Panc1 (cell line): Measurements from ENCODE around the gene STAMBP. TPM values are rescaled to one million over a fixed set of nuclear protein-coding genes. Genes with fewer than 3 reads are reported as not detected.

Source experiments
- ATAC-seq: fragments of 200-7000 bp; cut with Tn5 transposase; 2 replicates; pipeline ENCODE4 v1.9.1; 2020; ENCODE audit warnings: mild to moderate bottlenecking, moderate library complexity
- BruUV-seq: library from RNA; stranded (reverse); fragments of 400-500 nt; replicated peaks from 2 replicates; lab custom pipeline; 2021; lab: Mats Ljungman, UMichigan
- CTCF ChIA-PET: fragments of 300-600 bp; sonication (Branson Sonifier 250); formaldehyde crosslinking; loops from one replicate; lab custom pipeline; 2022; ENCODE audit warnings: antibody characterized with exemption; lab: Charles Lee
- POLR2A ChIA-PET: fragments of 300-600 bp; sonication (Branson Sonifier 250); formaldehyde crosslinking; loops from one replicate; lab custom pipeline; 2022; ENCODE audit warnings: antibody characterized with exemption; lab: Charles Lee
- DNase-seq: peaks from one replicate; pipeline ENCODE4 v3.0.0-alpha.2; 2010; ENCODE audit warnings: low read depth, low spot score
- H3K27ac ChIP-seq: 2 replicates; pipeline ENCODE4 v1.5.1; 2011; ENCODE audit warnings: mild to moderate bottlenecking, low read length, inconsistent platforms
- H3K27me3 ChIP-seq: fragments of 200-500 bp; sonication (Bioruptor generic); 2 replicates; pipeline ENCODE4 v1.6.0; 2014; ENCODE audit warnings: low read length, inconsistent platforms; ENCODE audit not compliant: control insufficient read depth, insufficient read depth
- H3K36me3 ChIP-seq: fragments of 200-500 bp; sonication (Bioruptor generic); 2 replicates; pipeline ENCODE4 v1.5.1; 2014; ENCODE audit warnings: inconsistent platforms, mild to moderate bottlenecking, low read length, moderate library complexity; ENCODE audit not compliant: control insufficient read depth, insufficient read depth
- H3K4me1 ChIP-seq: 2 replicates; pipeline ENCODE4 v1.5.1; 2011; ENCODE audit warnings: inconsistent platforms, mild to moderate bottlenecking, low read length, moderate library complexity; ENCODE audit not compliant: control insufficient read depth, insufficient read depth
- H3K4me3 ChIP-seq, 2 experiments: 2 replicates each; pipeline ENCODE4 v1.5.1; 2011 to 2012; ENCODE audit warnings: low read depth in 2 of 2, low read length in 2 of 2, mild to moderate bottlenecking in 2 of 2, inconsistent platforms in 1 of 2, moderate library complexity in 1 of 2
- H3K9me3 ChIP-seq: fragments of 200-500 bp; sonication (Bioruptor generic); 2 replicates; pipeline ENCODE4 v1.5.1; 2014; ENCODE audit warnings: low read depth, mild to moderate bottlenecking, inconsistent platforms, low read length, moderate library complexity; ENCODE audit not compliant: control insufficient read depth, insufficient read depth
- POLR2AphosphoS5 ChIP-seq: IDR thresholded peaks from 2 replicates; pipeline ENCODE4 v1.6.1; 2012; ENCODE audit warnings: mild to moderate bottlenecking, low read depth, low read length, moderate library complexity
- REST ChIP-seq, 2 experiments: IDR thresholded peaks; 2 replicates each; pipeline ENCODE4 v1.6.1; 2011 to 2012; ENCODE audit warnings: low read depth in 2 of 2, control low read depth in 1 of 2, low read length in 1 of 2, mild to moderate bottlenecking in 1 of 2, moderate library complexity in 1 of 2; ENCODE audit not compliant: insufficient read depth in 1 of 2
- SIN3A ChIP-seq: IDR thresholded peaks from 2 replicates; pipeline ENCODE4 v1.6.1; 2012; ENCODE audit warnings: low read depth, mild to moderate bottlenecking, low read length, moderate library complexity, borderline replicate concordance; ENCODE audit not compliant: insufficient read depth
- TCF7L2 ChIP-seq: IDR thresholded peaks from 2 replicates; pipeline ENCODE4 v1.6.1; 2011; ENCODE audit warnings: mild to moderate bottlenecking, low read depth, low read length, inconsistent platforms
- in situ Hi-C: cut with HindIII; loops from 2 replicates; pipeline ENCODE4 v1.10.0; 2016; ENCODE audit warnings: low sequenced_read_pairs, low pct_unique_long_range_greater_than_20kb
- intact Hi-C: fragments of 100-400 bp; cut with micrococcal nuclease; formaldehyde crosslinking; loops from one replicate; pipeline ENCODE4 v1.10.0; 2022; ENCODE audit not compliant: unreplicated experiment
- total RNA-seq: library from RNA; stranded (reverse); gene quantifications from one replicate; pipeline ENCODE4 v1.2.1, GENCODE V29; 2021; ENCODE audit not compliant: unreplicated experiment
- TF ChIP-seq, protein P1 (sequence below): fragments of 450-650 bp; IDR thresholded peaks from 2 replicates; pipeline ENCODE4 v1.5.1; 2017; ENCODE audit warnings: mild to moderate bottlenecking

STAMBP gene
- total RNA-seq, 1 experiment from 2014 or later = 49.0 TPM

GRCh38 chr2:73896362-73897239 is 67.8 kb downstream of the STAMBP start:
- no peak overlapping the region for H3K27ac ChIP-seq
- H3K9me3 ChIP-seq = no peaks in the 10 kb centered on the region
- H3K4me3 ChIP-seq = no peak overlapping the region
- H3K27me3 ChIP-seq = no peaks in the 10 kb centered on the region
- no peaks in the 10 kb centered on the region for H3K36me3 ChIP-seq
- in situ Hi-C loops = no loop called here
- TF ChIP-seq, protein P1, sequence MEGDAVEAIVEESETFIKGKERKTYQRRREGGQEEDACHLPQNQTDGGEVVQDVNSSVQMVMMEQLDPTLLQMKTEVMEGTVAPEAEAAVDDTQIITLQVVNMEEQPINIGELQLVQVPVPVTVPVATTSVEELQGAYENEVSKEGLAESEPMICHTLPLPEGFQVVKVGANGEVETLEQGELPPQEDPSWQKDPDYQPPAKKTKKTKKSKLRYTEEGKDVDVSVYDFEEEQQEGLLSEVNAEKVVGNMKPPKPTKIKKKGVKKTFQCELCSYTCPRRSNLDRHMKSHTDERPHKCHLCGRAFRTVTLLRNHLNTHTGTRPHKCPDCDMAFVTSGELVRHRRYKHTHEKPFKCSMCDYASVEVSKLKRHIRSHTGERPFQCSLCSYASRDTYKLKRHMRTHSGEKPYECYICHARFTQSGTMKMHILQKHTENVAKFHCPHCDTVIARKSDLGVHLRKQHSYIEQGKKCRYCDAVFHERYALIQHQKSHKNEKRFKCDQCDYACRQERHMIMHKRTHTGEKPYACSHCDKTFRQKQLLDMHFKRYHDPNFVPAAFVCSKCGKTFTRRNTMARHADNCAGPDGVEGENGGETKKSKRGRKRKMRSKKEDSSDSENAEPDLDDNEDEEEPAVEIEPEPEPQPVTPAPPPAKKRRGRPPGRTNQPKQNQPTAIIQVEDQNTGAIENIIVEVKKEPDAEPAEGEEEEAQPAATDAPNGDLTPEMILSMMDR = no peak
- TF ChIP-seq REST (IDR thresholded peaks at IDR 0.05; ENCODE audit: insufficient read depth in 1 of 2, low read depth in 2 of 2, low read length in 1 of 2) (no peak), SIN3A (no peak), TCF7L2 (no peak), POLR2AphosphoS5 (no peak)
- no peak for DNase-seq
- no peaks in the 10 kb centered on the region for H3K4me1 ChIP-seq
- no TSS peak for BruUV-seq
- intact Hi-C loops = no loop called here
- ChIA-PET CTCF (no interaction called here), POLR2A (interaction anchor here (0.6 kb wide), 1 partner anchor 421 kb away, joined by 4 read pairs; no protein-coding TSS in a partner anchor)
- ATAC-seq = no peak

DNA sequence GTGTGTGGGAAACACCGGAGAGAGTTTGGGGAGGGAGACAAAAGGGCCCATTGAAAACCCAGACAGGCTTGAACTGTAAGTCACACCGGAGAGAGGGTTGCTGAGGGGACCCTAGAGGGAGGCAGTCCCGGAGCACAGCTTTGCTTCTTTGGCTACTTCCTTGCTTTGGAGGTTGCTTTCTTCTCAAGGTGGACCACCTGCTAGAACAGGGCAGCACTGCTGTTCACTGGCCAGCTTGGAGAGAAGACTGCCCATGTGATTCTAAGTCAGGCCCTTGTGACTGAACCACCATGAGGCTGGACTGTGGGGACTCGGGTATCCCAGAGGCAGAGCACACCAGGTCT is 68.5 kb downstream of the STAMBP start:
- TF ChIP-seq REST (IDR thresholded peaks at IDR 0.05; ENCODE audit: insufficient read depth in 1 of 2, low read depth in 2 of 2, low read length in 1 of 2) (no peak), TCF7L2 (no peak), POLR2AphosphoS5 (no peak), SIN3A (no peak)
- TF ChIP-seq, protein P1 = no peak
- in situ Hi-C loops (no loop called here), intact Hi-C loops (no loop called here)
- Histone ChIP-seq H3K27ac (no peak overlapping the region), H3K27me3 (no peaks in the 10 kb centered on the region; the same call in 1 of the 2 replicates), H3K36me3 (no peaks in the 10 kb centered on the region), H3K4me1 (no peaks in the 10 kb centered on the region), H3K4me3 (no peak overlapping the region), H3K9me3 (no peaks in the 10 kb centered on the region)
- ATAC-seq (no peak), DNase-seq (no peak)
- no TSS peak for BruUV-seq
- POLR2A ChIA-PET = no interaction called here
- CTCF ChIA-PET = no interaction called here
